SK-N-SH (cell line): ENCODE measurements around the gene TAF11L10. TPM values are rescaled to one million over a fixed set of nuclear protein-coding genes. Genes with fewer than 3 reads are reported as not detected.
"Not testable (repeated sequence)": the region's sequence is repeated elsewhere in the genome, so short reads cannot be mapped to it uniquely, and the experiment has no call there.

ENCODE experiments used
- CTCF ChIA-PET: fragments of 300-600, 350-600 bp; formaldehyde crosslinking; extraction: SDS; loops from one replicate; lab custom pipeline; 2021; lab: Yijun Ruan, JAX
- POLR2A ChIA-PET: fragments of 350-600 bp; sonication (Branson Sonifier 250); formaldehyde crosslinking; extraction: SDS; loops from one replicate; lab custom pipeline; 2020; ENCODE audit warnings: antibody characterized with exemption, inconsistent platforms; lab: Yijun Ruan, JAX
- DNase-seq: peaks from one replicate; pipeline ENCODE4 v3.0.0; 2012
- H2AFZ ChIP-seq: fragments of 200-600 bp; sonication (generic); 2 replicates; pipeline ENCODE4 v1.8.1; 2016; ENCODE audit warnings: antibody characterized with exemption, mild to moderate bottlenecking, low read depth
- H3F3A ChIP-seq: fragments of 200-600 bp; sonication (generic); replicated peaks from 2 replicates; pipeline ENCODE3; 2016; ENCODE audit warnings: antibody characterized with exemption, mild to moderate bottlenecking; ENCODE audit not compliant: insufficient read depth
- H3K27ac ChIP-seq, 2 experiments: fragments of 200-500 bp in 1 of 2; fragments of 200-600 bp in 1 of 2; sonication (Bioruptor generic) in 1 of 2; sonication (generic), shearing (Covaris generic) in 1 of 2; 2 replicates each; pipeline versions ENCODE4 v1.5.1 to v1.6.1; 2014 to 2016; ENCODE audit warnings: low read depth in 2 of 2, inconsistent platforms in 1 of 2, low read length in 1 of 2, mild to moderate bottlenecking in 1 of 2, mixed read lengths in 1 of 2
- H3K27me3 ChIP-seq: fragments of 200-600 bp; sonication (generic), shearing (Covaris generic); 2 replicates; pipeline ENCODE4 v1.6.1; 2016; ENCODE audit warnings: mixed run types; ENCODE audit not compliant: insufficient read depth
- H3K36me3 ChIP-seq, 2 experiments: fragments of 200-500 bp in 1 of 2; fragments of 200-600 bp in 1 of 2; sonication (Bioruptor generic) in 1 of 2; sonication (generic) in 1 of 2; replicated peaks in 1 of 2; 2 replicates each; pipeline versions ENCODE3 to v1.5.1; 2014 to 2016; ENCODE audit warnings: low read length in 1 of 2, mild to moderate bottlenecking in 1 of 2; ENCODE audit not compliant: insufficient read depth in 2 of 2, control insufficient read depth in 1 of 2
- H3K4me1 ChIP-seq, 2 experiments: fragments of 200-500 bp in 1 of 2; fragments of 200-600 bp in 1 of 2; sonication (Bioruptor generic) in 1 of 2; sonication (generic), shearing (Covaris generic) in 1 of 2; 2 replicates each; pipeline versions ENCODE4 v1.5.1 to v1.6.1; 2014 to 2016; ENCODE audit warnings: low read depth in 1 of 2, low read length in 1 of 2, mixed run types in 1 of 2; ENCODE audit not compliant: insufficient read depth in 2 of 2, control insufficient read depth in 1 of 2
- H3K4me2 ChIP-seq: fragments of 200-600 bp; sonication (generic), shearing (Covaris generic); 2 replicates; pipeline ENCODE4 v1.6.1; 2017; ENCODE audit warnings: mixed run types
- H3K4me3 ChIP-seq, 2 experiments: fragments of 200-500 bp in 1 of 2; fragments of 200-600 bp in 1 of 2; sonication (Bioruptor generic) in 1 of 2; sonication (generic), shearing (Covaris generic) in 1 of 2; 2 replicates each; pipeline versions ENCODE4 v1.5.1 to v1.8.1; 2014 to 2016; ENCODE audit warnings: low read depth in 2 of 2, inconsistent platforms in 1 of 2, low read length in 1 of 2, mild to moderate bottlenecking in 1 of 2, mixed read lengths in 1 of 2, moderate library complexity in 1 of 2
- H3K79me2 ChIP-seq: fragments of 200-600 bp; sonication (generic); 2 replicates; pipeline ENCODE4 v1.8.1; 2017; ENCODE audit warnings: mild to moderate bottlenecking; ENCODE audit not compliant: insufficient read depth
- H3K9ac ChIP-seq: fragments of 200-600 bp; sonication (generic); 2 replicates; pipeline ENCODE4 v1.6.1; 2017; ENCODE audit warnings: mixed run types
- H3K9me2 ChIP-seq: fragments of 200-600 bp; sonication (generic); 2 replicates; pipeline ENCODE4 v1.6.1; 2017; ENCODE audit warnings: mixed run types
- H3K9me3 ChIP-seq: fragments of 200-600 bp; sonication (generic); 2 replicates; pipeline ENCODE4 v1.6.1; 2017; ENCODE audit warnings: mixed run types, mild to moderate bottlenecking, moderate library complexity
- H4K20me1 ChIP-seq: fragments of 200-600 bp; sonication (generic); 2 replicates; pipeline ENCODE4 v1.6.1; 2017; ENCODE audit warnings: mild to moderate bottlenecking, mixed run types; ENCODE audit not compliant: insufficient read depth
- WGBS: methylation state at CpG from one replicate; pipeline ENCODE4 v1.1.6; 2017; ENCODE audit warnings: low lambda C conversion rate; 5-methylcytosine and 5-hydroxymethylcytosine counted together
- polyA plus RNA-seq, 3 experiments: library from polyadenylated mRNA; depleted of rRNA; stranded (reverse); fragments of >200 nt; gene quantifications; 2 replicates each; pipeline ENCODE4 v1.2.3, GENCODE V29; 2012
- small RNA-seq, 7 experiments: library from RNA; depleted of rRNA; stranded (forward); fragments of <200 nt; gene quantifications; one replicate each; pipeline ENCODE3, GENCODE V24; 2012

TAF11L10 gene
- polyA plus RNA-seq, 1 of the 3 experiments (the other 2 are of a cell fraction), result not detected

DNA sequence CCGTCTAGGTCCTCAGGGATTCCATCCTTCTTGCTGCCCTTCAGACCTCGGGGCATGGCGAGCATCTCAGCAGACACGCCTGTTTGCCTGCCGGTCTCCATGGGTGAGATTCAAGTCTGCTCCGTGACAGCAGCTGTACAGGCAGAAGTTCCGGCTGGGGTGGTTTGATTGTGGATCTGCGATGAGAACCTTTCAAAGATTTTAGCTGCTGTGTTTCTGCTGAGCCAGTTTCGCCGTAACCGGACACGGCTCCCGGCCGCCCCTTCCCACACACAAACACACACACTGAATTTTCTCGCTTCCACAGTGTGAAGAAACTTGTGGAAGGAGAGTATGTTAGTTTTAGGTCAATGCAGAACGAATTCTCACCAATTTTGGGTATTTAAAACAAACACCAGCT is 6.8 kb downstream of the TAF11L10 start, which contains the start of gene TAF11L8:
Gene TAF11L8, minus strand, starts transcription at position 101 of the 400 bp plus-strand sequence.
- H3K9me2 ChIP-seq, H3K4me1 ChIP-seq, H3K4me2 ChIP-seq, H3K27ac ChIP-seq, H3K9me3 ChIP-seq, H3K36me3 ChIP-seq, H3F3A ChIP-seq, DNase-seq, CTCF ChIA-PET, H3K79me2 ChIP-seq, H3K27me3 ChIP-seq, H3K4me3 ChIP-seq, H4K20me1 ChIP-seq, H3K9ac ChIP-seq, H2AFZ ChIP-seq, POLR2A ChIA-PET: not testable (repeated sequence)
- WGBS, result no CpG with 5 or more reads among the region's 16 CpGs

DNA sequence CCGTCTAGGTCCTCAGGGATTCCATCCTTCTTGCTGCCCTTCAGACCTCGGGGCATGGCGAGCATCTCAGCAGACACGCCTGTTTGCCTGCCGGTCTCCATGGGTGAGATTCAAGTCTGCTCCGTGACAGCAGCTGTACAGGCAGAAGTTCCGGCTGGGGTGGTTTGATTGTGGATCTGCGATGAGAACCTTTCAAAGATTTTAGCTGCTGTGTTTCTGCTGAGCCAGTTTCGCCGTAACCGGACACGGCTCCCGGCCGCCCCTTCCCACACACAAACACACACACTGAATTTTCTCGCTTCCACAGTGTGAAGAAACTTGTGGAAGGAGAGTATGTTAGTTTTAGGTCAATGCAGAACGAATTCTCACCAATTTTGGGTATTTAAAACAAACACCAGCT is 12.0 kb downstream of the TAF11L10 start, which contains the start of gene TAF11L7:
Gene TAF11L7, minus strand, starts transcription at position 101 of the 400 bp plus-strand sequence.
- H3F3A ChIP-seq, H4K20me1 ChIP-seq, H3K4me1 ChIP-seq, H3K4me2 ChIP-seq, H3K4me3 ChIP-seq, H2AFZ ChIP-seq, H3K27ac ChIP-seq, CTCF ChIA-PET, DNase-seq, H3K79me2 ChIP-seq, POLR2A ChIA-PET, H3K9me2 ChIP-seq, H3K36me3 ChIP-seq, H3K27me3 ChIP-seq, H3K9me3 ChIP-seq, H3K9ac ChIP-seq: not testable (repeated sequence)
- whole genome bisulfite sequencing, result no CpG with 5 or more reads among the region's 16 CpGs

Small RNAs within 50 kb of the gene (small RNA-seq; reads per million reads assigned to genes)
- gene AC233724.1 (0 reads per million in 7 experiments), gene AC233724.3 (0 reads per million in 7 experiments), gene AC233724.4 (0 reads per million in 7 experiments), gene AC233724.6 (0 reads per million in 7 experiments), gene AC233724.7 (0 reads per million in 7 experiments)

Other genes starting within 250 kb of the TAF11L10 start
- not detected in 2 replicates for gene TAF11L2, start 99.6 kb downstream of the TAF11L10 start, polyA plus RNA-seq (2012; rRNA removed)
- not detected in 2 replicates for gene TAF11L3, start 79.5 kb downstream of the TAF11L10 start, polyA plus RNA-seq (2012; rRNA removed)
- not detected in 2 replicates for gene TAF11L4, start 76.0 kb downstream of the TAF11L10 start, polyA plus RNA-seq (2012; rRNA removed)
- not detected in 2 replicates for gene TAF11L5, start 72.6 kb downstream of the TAF11L10 start, polyA plus RNA-seq (2012; rRNA removed)
- gene TAF11L6, start 69.2 kb downstream of the TAF11L10 start, polyA plus RNA-seq (2012; rRNA removed), result not detected in 2 replicates
- gene TAF11L7, start 12.1 kb downstream of the TAF11L10 start, polyA plus RNA-seq (2012; rRNA removed), result not detected in 2 replicates
- gene TAF11L8, start 6.9 kb downstream of the TAF11L10 start, polyA plus RNA-seq (2012; rRNA removed), result not detected in 2 replicates
- gene TAF11L9, start 3.4 kb downstream of the TAF11L10 start, polyA plus RNA-seq (2012; rRNA removed), result not detected in 2 replicates
- not detected in 2 replicates for gene TAF11L11, start 6.4 kb upstream of the TAF11L10 start, polyA plus RNA-seq (2012; rRNA removed)
- not detected in 2 replicates for gene TAF11L12, start 12.6 kb upstream of the TAF11L10 start, polyA plus RNA-seq (2012; rRNA removed)
- not detected in 2 replicates for gene TAF11L13, start 34.3 kb upstream of the TAF11L10 start, polyA plus RNA-seq (2012; rRNA removed)
- not detected in 2 replicates for gene TAF11L14, start 36.6 kb upstream of the TAF11L10 start, polyA plus RNA-seq (2012; rRNA removed)